GM12874 (cell line): ENCODE results near the gene SWT1.

Experiments
- CTCF ChIP-seq: IDR thresholded peaks from 2 replicates; pipeline ENCODE4 v1.5.1; 2011; ENCODE audit warnings: low read depth, mild to moderate bottlenecking, control low read depth, low read length, moderate library complexity; ENCODE audit not compliant: insufficient read depth

SWT1 gene

GRCh38 chr1:185224132-185224531 lies 67.2 kb downstream of the SWT1 start:
- no peak for TF ChIP-seq CTCF

GRCh38 chr1:185227161-185227560 lies 70.2 kb downstream of the SWT1 start:
- TF ChIP-seq CTCF = no peak

- TF ChIP-seq CTCF = no peak
These were observed 72.0 kb downstream of the SWT1 start for GRCh38 chr1:185228979-185229378.

- no peak for TF ChIP-seq CTCF
These were observed 73.0 kb downstream of the SWT1 start for GRCh38 chr1:185229981-185230380.

GRCh38 chr1:185232874-185233273 lies 75.9 kb downstream of the SWT1 start:
- no peak for TF ChIP-seq CTCF

GRCh38 chr1:185237661-185238060 lies 80.7 kb downstream of the SWT1 start:
- no peak for TF ChIP-seq CTCF

GRCh38 chr1:185238447-185238846 lies 81.5 kb downstream of the SWT1 start:
- peak; percentile 9; the same call in 1 of the 2 replicates for TF ChIP-seq CTCF

GRCh38 chr1:185239861-185240260 lies 82.9 kb downstream of the SWT1 start:
- no peak for TF ChIP-seq CTCF
